Body of pancreas (tissue), 4 donors: ENCODE measurements around the gene CRYM. TPM values are rescaled to one million over a fixed set of nuclear protein-coding genes. Genes with fewer than 3 reads are reported as not detected.
"Not testable (repeated sequence)": the region's sequence is repeated elsewhere in the genome, so short reads cannot be mapped to it uniquely, and the experiment has no call there.

ENCODE experiments used
- ATAC-seq: fragments of 150-250 bp; one replicate; pipeline ENCODE4 v1.9.1; 2016
- DNase-seq, 4 donors: peaks; one replicate each; pipeline ENCODE4 v3.0.0-alpha.2; 2019
- H3K27ac ChIP-seq, 4 donors: fragments of 200-600 bp; sonication (generic); 1 replicate in 3 of 4; 2 replicates in 1 of 4; pipeline versions ENCODE4 v1.5.1 to v1.6.1; 2016 to 2019; ENCODE audit warnings: mild to moderate bottlenecking in 1 of 4, mixed read lengths in 1 of 4, moderate library complexity in 1 of 4
- H3K27me3 ChIP-seq, 2 donors: fragments of 200-600 bp; sonication (generic); one replicate each; pipeline ENCODE4 v1.6.0; 2016; ENCODE audit warnings: mild to moderate bottlenecking in 1 of 2
- H3K36me3 ChIP-seq, 2 donors: fragments of 200-600 bp; sonication (generic); replicated peaks in 1 of 2; 2 replicates each; pipeline ENCODE4 v1.5.1; 2016; ENCODE audit warnings: low read depth in 2 of 2; ENCODE audit not compliant: insufficient read depth in 1 of 2
- H3K4me1 ChIP-seq: fragments of 200-600 bp; sonication (generic); one replicate; pipeline ENCODE4 v1.6.0; 2016
- H3K4me3 ChIP-seq, 2 donors: fragments of 200-600 bp; sonication (generic); 1 replicate in 1 of 2; 2 replicates in 1 of 2; pipeline ENCODE4 v1.5.1; 2016 to 2019
- H3K9me3 ChIP-seq, 3 donors: fragments of 200-600 bp; sonication (generic); 1 replicate in 2 of 3; 2 replicates in 1 of 3; pipeline ENCODE4 v1.5.1; 2016
- POLR2A ChIP-seq, 3 donors: fragments of 450-650 bp; IDR thresholded peaks; one replicate each; pipeline ENCODE4 v1.6.1; 2016; ENCODE audit warnings: antibody characterized with exemption in 3 of 3, mild to moderate bottlenecking in 2 of 3
- WGBS, 2 donors: methylation state at CpG; one replicate each; pipeline ENCODE4 v1.1.5; 2017; 5-methylcytosine and 5-hydroxymethylcytosine counted together
- intact Hi-C: fragments of 100-400 bp; cut with DNase I; formaldehyde crosslinking; loops from one replicate; pipeline ENCODE4 v1.15.1; 2023
- total RNA-seq, 2 donors: library from RNA; depleted of rRNA; stranded (reverse); fragments of >200 nt; gene quantifications; one replicate each; pipeline ENCODE4 v1.1.0, GENCODE V29; 2016
- TF ChIP-seq, protein P1 (sequence below), 7 experiments: fragments of 450-650 bp in 4 of 7; fragments of 200-600 bp in 3 of 7; sonication (generic) in 3 of 7; IDR thresholded peaks; one replicate each; pipeline ENCODE4 v1.5.1; 2016 to 2019; ENCODE audit warnings: antibody characterized with exemption in 7 of 7

CRYM gene
- under 1 TPM in 1 of 2 donors, not detected in 1; 0.78 TPM for total RNA-seq

DNA sequence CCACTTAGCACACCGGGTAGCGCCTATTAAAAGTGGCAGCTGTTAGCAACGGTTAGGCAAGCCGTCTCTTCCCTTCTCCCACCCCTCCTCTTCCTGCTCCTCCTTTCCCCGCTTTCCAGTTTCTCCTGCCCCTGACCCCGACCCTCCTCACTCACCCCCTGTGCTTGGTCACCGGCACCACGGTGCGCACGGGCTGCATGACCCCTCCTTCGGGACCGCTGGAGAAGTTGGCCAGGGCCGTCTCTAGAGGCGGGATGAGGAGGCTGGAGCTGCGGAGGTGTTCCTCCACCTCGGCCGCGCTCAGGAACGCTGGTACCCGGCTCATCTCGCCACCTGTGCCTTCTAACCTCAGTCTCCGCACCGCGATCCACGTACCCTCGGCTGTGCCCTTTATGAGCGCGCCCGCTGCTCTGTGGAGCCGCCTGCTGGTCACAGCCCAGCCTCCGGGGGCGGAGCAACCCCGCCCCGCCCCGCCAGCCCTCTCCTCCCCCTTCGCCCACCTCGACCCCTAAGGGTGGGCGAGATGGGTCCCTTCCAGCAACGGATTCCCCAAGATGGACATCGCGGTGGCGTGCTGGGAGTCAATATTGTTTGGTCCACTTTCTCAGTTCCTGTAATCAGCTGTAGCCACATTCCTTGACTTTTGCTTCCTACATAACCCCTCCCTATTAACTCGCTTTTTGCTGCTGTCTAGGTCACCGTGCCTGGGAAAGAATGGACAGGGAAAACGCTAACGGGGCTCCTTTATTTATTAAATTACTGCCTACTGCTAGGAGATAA is at the start of gene CRYM:
CRYM (minus strand) TSS at position 364 of the 780 bp plus-strand sequence; CDS start at position 325, 39 bp downstream.
- Histone ChIP-seq H3K4me3 (peak within 1 kb of the TSS in 1 of 2 donors; percentile 10), H3K36me3 (no peaks in the 10 kb centered on the region), H3K27me3 (peaks cover 0 to 6% of the 10 kb centered on the region in 2 donors), H3K27ac (no peak within 1 kb of the TSS), H3K4me1 (peaks cover 11% of the 10 kb centered on the region), H3K9me3 (no peaks in the 10 kb centered on the region)
- intact Hi-C loops: no loop called here
- TF ChIP-seq, protein P1, sequence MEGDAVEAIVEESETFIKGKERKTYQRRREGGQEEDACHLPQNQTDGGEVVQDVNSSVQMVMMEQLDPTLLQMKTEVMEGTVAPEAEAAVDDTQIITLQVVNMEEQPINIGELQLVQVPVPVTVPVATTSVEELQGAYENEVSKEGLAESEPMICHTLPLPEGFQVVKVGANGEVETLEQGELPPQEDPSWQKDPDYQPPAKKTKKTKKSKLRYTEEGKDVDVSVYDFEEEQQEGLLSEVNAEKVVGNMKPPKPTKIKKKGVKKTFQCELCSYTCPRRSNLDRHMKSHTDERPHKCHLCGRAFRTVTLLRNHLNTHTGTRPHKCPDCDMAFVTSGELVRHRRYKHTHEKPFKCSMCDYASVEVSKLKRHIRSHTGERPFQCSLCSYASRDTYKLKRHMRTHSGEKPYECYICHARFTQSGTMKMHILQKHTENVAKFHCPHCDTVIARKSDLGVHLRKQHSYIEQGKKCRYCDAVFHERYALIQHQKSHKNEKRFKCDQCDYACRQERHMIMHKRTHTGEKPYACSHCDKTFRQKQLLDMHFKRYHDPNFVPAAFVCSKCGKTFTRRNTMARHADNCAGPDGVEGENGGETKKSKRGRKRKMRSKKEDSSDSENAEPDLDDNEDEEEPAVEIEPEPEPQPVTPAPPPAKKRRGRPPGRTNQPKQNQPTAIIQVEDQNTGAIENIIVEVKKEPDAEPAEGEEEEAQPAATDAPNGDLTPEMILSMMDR (IDR thresholded peaks at IDR 0.05): peak; percentile 54 to 85 (median 68)
- TF ChIP-seq POLR2A (IDR thresholded peaks at IDR 0.05): no peak
- ATAC-seq (peak; percentile 85), DNase-seq (peak; percentile 56 to 76 (median 64))
- 1% methylated on average over 25 to 44 of the region's 46 CpGs for WGBS, 2 donors

- intact Hi-C loops: no loop called here
- 76 to 87% methylated on average over 3 of the region's 3 CpGs for WGBS, 2 donors
- Histone ChIP-seq H3K4me3 (no peak overlapping the region), H3K36me3 (no peaks in the 10 kb centered on the region), H3K9me3 (no peaks in the 10 kb centered on the region), H3K4me1 (no peaks in the 10 kb centered on the region), H3K27ac (no peak overlapping the region), H3K27me3 (no peaks in the 10 kb centered on the region)
- ATAC-seq: no peak
- no peak for DNase-seq
- TF ChIP-seq, protein P1 (IDR thresholded peaks at IDR 0.05): no peak
- no peak for TF ChIP-seq POLR2A (IDR thresholded peaks at IDR 0.05)
Measured at GRCh38 chr16:21327046-21327445, 49.0 kb upstream of the CRYM start.

DNA sequence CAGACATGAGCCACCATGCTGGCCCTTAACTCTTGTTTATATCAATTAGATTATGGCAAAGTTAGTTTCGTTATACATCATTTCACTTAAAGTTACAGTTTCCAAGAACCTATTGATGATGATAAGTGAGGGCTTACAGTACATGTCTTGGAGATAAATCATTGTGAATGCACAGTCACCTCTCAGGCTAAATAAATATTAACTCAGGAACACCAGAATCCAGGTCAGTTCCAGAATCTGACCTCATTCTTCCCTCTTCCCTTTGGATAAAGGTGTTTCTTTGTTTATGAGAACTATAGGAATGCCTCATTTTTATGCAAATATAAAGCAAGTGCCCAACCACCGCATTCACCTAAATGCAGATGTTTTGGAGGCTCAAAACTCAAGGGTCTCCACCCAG is 48.4 kb upstream of the CRYM start:
- 38 to 53% methylated on average over 2 of the region's 2 CpGs for WGBS, 2 donors
- H3K9me3 ChIP-seq: no peaks in the 10 kb centered on the region
- no peaks in the 10 kb centered on the region for H3K4me1 ChIP-seq
- H3K27ac ChIP-seq: no peak overlapping the region
- ATAC-seq (no peak), DNase-seq (no peak)
- H3K36me3 ChIP-seq: no peaks in the 10 kb centered on the region
- intact Hi-C loops: no loop called here
- no peak overlapping the region for H3K4me3 ChIP-seq
- H3K27me3 ChIP-seq: no peaks in the 10 kb centered on the region
- no peak for TF ChIP-seq POLR2A (IDR thresholded peaks at IDR 0.05)
- TF ChIP-seq, protein P1 (IDR thresholded peaks at IDR 0.05): no peak

DNA sequence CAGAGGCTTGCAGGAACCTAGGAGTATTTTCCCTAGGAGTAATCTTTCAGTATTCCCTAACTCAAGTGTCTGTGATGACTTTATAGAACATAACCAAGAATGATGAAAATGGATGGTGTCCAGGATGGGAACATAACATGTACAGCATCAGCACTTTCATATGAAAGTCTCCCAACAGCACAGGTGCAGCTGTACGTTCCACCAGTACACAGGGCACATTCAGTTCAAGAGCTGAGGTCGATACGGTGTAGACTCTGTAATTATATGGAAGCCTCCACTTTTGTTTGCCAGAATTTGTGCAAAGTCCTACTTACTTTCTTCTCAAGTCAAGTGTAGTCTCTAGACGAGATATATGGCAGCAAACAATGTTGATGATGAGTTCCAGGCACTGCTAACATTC is 46.2 kb upstream of the CRYM start:
- DNase-seq: no peak
- 71 to 80% methylated on average over 4 of the region's 4 CpGs for WGBS, 2 donors
- Histone ChIP-seq H3K4me3 (no peak overlapping the region), H3K9me3 (no peaks in the 10 kb centered on the region), H3K27ac (no peak overlapping the region), H3K4me1 (no peaks in the 10 kb centered on the region), H3K27me3 (no peaks in the 10 kb centered on the region), H3K36me3 (no peaks in the 10 kb centered on the region)
- no peak for ATAC-seq
- intact Hi-C loops: no loop called here
- TF ChIP-seq, protein P1 (IDR thresholded peaks at IDR 0.05): no peak
- no peak for TF ChIP-seq POLR2A (IDR thresholded peaks at IDR 0.05)

GRCh38 chr16:21322251-21322650 is 44.2 kb upstream of the CRYM start:
- H3K36me3 ChIP-seq, intact Hi-C loops, H3K27me3 ChIP-seq, H3K9me3 ChIP-seq, H3K4me3 ChIP-seq, H3K4me1 ChIP-seq, DNase-seq, ATAC-seq, H3K27ac ChIP-seq: not testable (repeated sequence)
- 73 to 82% methylated on average over 2 of the region's 2 CpGs for WGBS, 2 donors
